ENCODE measurements around the gene NMUR1. TPM values are rescaled to one million over a fixed set of nuclear protein-coding genes. Genes with fewer than 3 reads are reported as not detected.

Gene NMUR1
- total and polyA plus RNA-seq, 2 experiments from 2014 or later = 0.29 to 0.59 TPM

GRCh38 chr2:231533086-231533776 lies 3.0 kb upstream of the NMUR1 start:
- H3K79me2 ChIP-seq (replicated peaks; ENCODE audit: insufficient read depth) = no peaks in the 10 kb centered on the region
- peak overlapping the region; percentile 47; the same call in 1 of the 2 replicates for H2AFZ ChIP-seq
- H3K4me3 ChIP-seq = no peak overlapping the region
- Mint-ChIP-seq H3K27ac (no peak overlapping the region), H3K4me3 (no peak overlapping the region), H3K36me3 (ENCODE audit: low read depth) (no peaks in the 10 kb centered on the region), H3K9me3 (no peaks in the 10 kb centered on the region), H3K4me1 (peaks cover 12% of the 10 kb centered on the region), H3K27me3 (ENCODE audit: insufficient read depth, low read depth, poor library complexity) (peaks cover 28% of the 10 kb centered on the region)
- H3K9me2 ChIP-seq (ENCODE audit: insufficient read depth) = no peaks in the 10 kb centered on the region
- H3K27ac ChIP-seq (ENCODE audit: low read depth) = no peak overlapping the region
- ATAC-seq (no peak), DNase-seq (ENCODE audit: low spot score) (no peak)
- peaks cover 19% of the 10 kb centered on the region for H3K27me3 ChIP-seq (ENCODE audit: insufficient read depth)
- H4K20me1 ChIP-seq (replicated peaks; ENCODE audit: insufficient read depth) = no peaks in the 10 kb centered on the region
- no peaks in the 10 kb centered on the region for H3K36me3 ChIP-seq (ENCODE audit: insufficient read depth)
- H3K4me2 ChIP-seq = no peak overlapping the region
- H3K4me1 ChIP-seq (ENCODE audit: insufficient read depth) = no peaks in the 10 kb centered on the region
- TF ChIP-seq CREB1 (CRISPR knock-in tag; IDR thresholded peaks at IDR 0.05; ENCODE audit: low read depth) (no peak), JUNB (IDR thresholded peaks at IDR 0.05; ENCODE audit: unreplicated experiment) (no peak), POLR2AphosphoS5 (IDR thresholded peaks at IDR 0.05; ENCODE audit: low read depth) (no peak), EZH2phosphoT487 (IDR thresholded peaks at IDR 0.05; ENCODE audit: unreplicated experiment) (no peak), ZNF114 (CRISPR knock-in tag; IDR thresholded peaks at IDR 0.05) (no peak)
- TF ChIP-seq, protein P1, sequence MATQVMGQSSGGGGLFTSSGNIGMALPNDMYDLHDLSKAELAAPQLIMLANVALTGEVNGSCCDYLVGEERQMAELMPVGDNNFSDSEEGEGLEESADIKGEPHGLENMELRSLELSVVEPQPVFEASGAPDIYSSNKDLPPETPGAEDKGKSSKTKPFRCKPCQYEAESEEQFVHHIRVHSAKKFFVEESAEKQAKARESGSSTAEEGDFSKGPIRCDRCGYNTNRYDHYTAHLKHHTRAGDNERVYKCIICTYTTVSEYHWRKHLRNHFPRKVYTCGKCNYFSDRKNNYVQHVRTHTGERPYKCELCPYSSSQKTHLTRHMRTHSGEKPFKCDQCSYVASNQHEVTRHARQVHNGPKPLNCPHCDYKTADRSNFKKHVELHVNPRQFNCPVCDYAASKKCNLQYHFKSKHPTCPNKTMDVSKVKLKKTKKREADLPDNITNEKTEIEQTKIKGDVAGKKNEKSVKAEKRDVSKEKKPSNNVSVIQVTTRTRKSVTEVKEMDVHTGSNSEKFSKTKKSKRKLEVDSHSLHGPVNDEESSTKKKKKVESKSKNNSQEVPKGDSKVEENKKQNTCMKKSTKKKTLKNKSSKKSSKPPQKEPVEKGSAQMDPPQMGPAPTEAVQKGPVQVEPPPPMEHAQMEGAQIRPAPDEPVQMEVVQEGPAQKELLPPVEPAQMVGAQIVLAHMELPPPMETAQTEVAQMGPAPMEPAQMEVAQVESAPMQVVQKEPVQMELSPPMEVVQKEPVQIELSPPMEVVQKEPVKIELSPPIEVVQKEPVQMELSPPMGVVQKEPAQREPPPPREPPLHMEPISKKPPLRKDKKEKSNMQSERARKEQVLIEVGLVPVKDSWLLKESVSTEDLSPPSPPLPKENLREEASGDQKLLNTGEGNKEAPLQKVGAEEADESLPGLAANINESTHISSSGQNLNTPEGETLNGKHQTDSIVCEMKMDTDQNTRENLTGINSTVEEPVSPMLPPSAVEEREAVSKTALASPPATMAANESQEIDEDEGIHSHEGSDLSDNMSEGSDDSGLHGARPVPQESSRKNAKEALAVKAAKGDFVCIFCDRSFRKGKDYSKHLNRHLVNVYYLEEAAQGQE (IDR thresholded peaks at IDR 0.05; ENCODE audit: unreplicated experiment) = no peak
- H3F3A ChIP-seq (replicated peaks; ENCODE audit: low read depth) = no peaks in the 10 kb centered on the region; the same call in 1 of the 2 replicates

DNA sequence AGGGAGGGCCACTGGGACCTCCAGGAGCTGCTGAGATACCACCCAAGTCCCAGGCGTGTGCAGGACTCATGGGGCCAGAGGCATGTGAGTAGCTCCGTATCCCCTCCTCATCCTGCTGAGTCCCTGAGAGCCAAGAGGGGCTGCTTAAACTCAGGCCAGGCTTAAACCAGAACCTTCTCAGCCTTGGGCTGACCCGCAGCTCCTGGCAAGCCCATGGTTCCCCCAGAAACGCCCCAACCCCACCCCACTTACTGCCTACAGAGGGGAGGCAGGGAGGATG lies 2.5 kb upstream of the NMUR1 start:
- H4K20me1 ChIP-seq (replicated peaks; ENCODE audit: insufficient read depth) = no peaks in the 10 kb centered on the region
- peaks cover 19% of the 10 kb centered on the region for H3K27me3 ChIP-seq (ENCODE audit: insufficient read depth)
- no peak overlapping the region for H3K4me2 ChIP-seq
- no peaks in the 10 kb centered on the region for H3K9me3 Mint-ChIP-seq
- H3K4me3 Mint-ChIP-seq = no peak overlapping the region
- ATAC-seq (no peak), DNase-seq (ENCODE audit: low spot score) (no peak)
- no peaks in the 10 kb centered on the region for H3K36me3 ChIP-seq (ENCODE audit: insufficient read depth)
- no peak overlapping the region for H3K27ac ChIP-seq (ENCODE audit: low read depth)
- H3K36me3 Mint-ChIP-seq (ENCODE audit: low read depth) = no peaks in the 10 kb centered on the region
- H3K4me1 Mint-ChIP-seq = peaks cover 12% of the 10 kb centered on the region
- 0 out of 2 replicates have a peak overlapping the region, but pooled peaks have one; percentile 63 for H2AFZ ChIP-seq
- H3K4me3 ChIP-seq = no peak overlapping the region
- H3F3A ChIP-seq (replicated peaks; ENCODE audit: low read depth) = no peaks in the 10 kb centered on the region; the same call in 1 of the 2 replicates
- H3K79me2 ChIP-seq (replicated peaks; ENCODE audit: insufficient read depth) = no peaks in the 10 kb centered on the region
- H3K27ac Mint-ChIP-seq = no peak overlapping the region
- H3K9me2 ChIP-seq (ENCODE audit: insufficient read depth) = no peaks in the 10 kb centered on the region
- no peaks in the 10 kb centered on the region for H3K4me1 ChIP-seq (ENCODE audit: insufficient read depth)
- peaks cover 28% of the 10 kb centered on the region for H3K27me3 Mint-ChIP-seq (ENCODE audit: insufficient read depth, low read depth, poor library complexity)
- no peak for TF ChIP-seq NANOG (IDR thresholded peaks at IDR 0.05; ENCODE audit: borderline replicate concordance)
- no peak for TF ChIP-seq JUNB (IDR thresholded peaks at IDR 0.05; ENCODE audit: unreplicated experiment)
- TF ChIP-seq, protein P2, sequence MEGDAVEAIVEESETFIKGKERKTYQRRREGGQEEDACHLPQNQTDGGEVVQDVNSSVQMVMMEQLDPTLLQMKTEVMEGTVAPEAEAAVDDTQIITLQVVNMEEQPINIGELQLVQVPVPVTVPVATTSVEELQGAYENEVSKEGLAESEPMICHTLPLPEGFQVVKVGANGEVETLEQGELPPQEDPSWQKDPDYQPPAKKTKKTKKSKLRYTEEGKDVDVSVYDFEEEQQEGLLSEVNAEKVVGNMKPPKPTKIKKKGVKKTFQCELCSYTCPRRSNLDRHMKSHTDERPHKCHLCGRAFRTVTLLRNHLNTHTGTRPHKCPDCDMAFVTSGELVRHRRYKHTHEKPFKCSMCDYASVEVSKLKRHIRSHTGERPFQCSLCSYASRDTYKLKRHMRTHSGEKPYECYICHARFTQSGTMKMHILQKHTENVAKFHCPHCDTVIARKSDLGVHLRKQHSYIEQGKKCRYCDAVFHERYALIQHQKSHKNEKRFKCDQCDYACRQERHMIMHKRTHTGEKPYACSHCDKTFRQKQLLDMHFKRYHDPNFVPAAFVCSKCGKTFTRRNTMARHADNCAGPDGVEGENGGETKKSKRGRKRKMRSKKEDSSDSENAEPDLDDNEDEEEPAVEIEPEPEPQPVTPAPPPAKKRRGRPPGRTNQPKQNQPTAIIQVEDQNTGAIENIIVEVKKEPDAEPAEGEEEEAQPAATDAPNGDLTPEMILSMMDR (conservative IDR thresholded peaks at IDR 0.05; ENCODE audit: low read depth in 2 of 2) = no peak
- TF ChIP-seq STAT1 (IDR thresholded peaks at IDR 0.05; ENCODE audit: unreplicated experiment) = no peak
- no peak for TF ChIP-seq POLR2AphosphoS5 (IDR thresholded peaks at IDR 0.05; ENCODE audit: low read depth)
- no peak for TF ChIP-seq EZH2phosphoT487 (IDR thresholded peaks at IDR 0.05; ENCODE audit: unreplicated experiment)
- TF ChIP-seq, protein P1 (IDR thresholded peaks at IDR 0.05; ENCODE audit: unreplicated experiment) = no peak
